H9 (cell line): ENCODE data around the gene CEP162. TPM values are rescaled to one million over a fixed set of nuclear protein-coding genes. Genes with fewer than 3 reads are reported as not detected.

Experiments
- DNase-seq: peaks from one replicate; pipeline ENCODE4 v3.0.0-alpha.2; 2017
- H2AFZ ChIP-seq: one replicate; pipeline ENCODE4 v1.6.1; 2013; ENCODE audit warnings: mild to moderate bottlenecking, low read length, control low read depth, moderate library complexity
- H2AK5ac ChIP-seq: 2 replicates; pipeline ENCODE4 v1.6.1; 2013; ENCODE audit warnings: low read length, control low read depth, mixed read lengths; ENCODE audit not compliant: insufficient read length
- H2BK120ac ChIP-seq: one replicate; pipeline ENCODE4 v1.6.1; 2013; ENCODE audit warnings: low read depth, mild to moderate bottlenecking, low read length, control low read depth, inconsistent platforms; ENCODE audit not compliant: poor library complexity, severe bottlenecking
- H2BK12ac ChIP-seq: 2 replicates; pipeline ENCODE4 v1.6.1; 2013; ENCODE audit warnings: low read length, control low read depth, mixed read lengths, low read depth; ENCODE audit not compliant: insufficient read length
- H2BK15ac ChIP-seq: 2 replicates; pipeline ENCODE4 v1.6.1; 2013; ENCODE audit warnings: low read depth, low read length, control low read depth
- H2BK20ac ChIP-seq: one replicate; pipeline ENCODE4 v1.6.1; 2013; ENCODE audit warnings: low read depth, mild to moderate bottlenecking, low read length, control low read depth, inconsistent platforms; ENCODE audit not compliant: poor library complexity, severe bottlenecking
- H2BK5ac ChIP-seq: 2 replicates; pipeline ENCODE4 v1.6.1; 2013; ENCODE audit warnings: low read length, control low read depth, mixed read lengths; ENCODE audit not compliant: insufficient read length
- H3K14ac ChIP-seq: 2 replicates; pipeline ENCODE4 v1.6.1; 2013; ENCODE audit warnings: low read length, control low read depth; ENCODE audit not compliant: insufficient read depth
- H3K18ac ChIP-seq: 2 replicates; pipeline ENCODE4 v1.6.1; 2013; ENCODE audit warnings: low read depth, mild to moderate bottlenecking, mixed read lengths, low read length, control low read depth; ENCODE audit not compliant: insufficient read length
- H3K23ac ChIP-seq: 2 replicates; pipeline ENCODE4 v1.6.1; 2013; ENCODE audit warnings: low read length, control low read depth, mixed read lengths, low read depth; ENCODE audit not compliant: insufficient read length
- H3K23me2 ChIP-seq: 2 replicates; pipeline ENCODE4 v1.6.1; 2013; ENCODE audit warnings: low read depth, mild to moderate bottlenecking, mixed read lengths, low read length, control low read depth; ENCODE audit not compliant: insufficient read length, poor library complexity, severe bottlenecking
- H3K27ac ChIP-seq: 2 replicates; pipeline ENCODE4 v1.5.1; 2013; ENCODE audit warnings: low read length, control low read depth, mixed read lengths, low read depth; ENCODE audit not compliant: insufficient read length
- H3K27me3 ChIP-seq: 2 replicates; pipeline ENCODE4 v1.6.1; 2013; ENCODE audit warnings: low read length, control low read depth, inconsistent platforms; ENCODE audit not compliant: insufficient read depth
- H3K4ac ChIP-seq: 2 replicates; pipeline ENCODE4 v1.6.1; 2013; ENCODE audit warnings: low read depth, mild to moderate bottlenecking, control low read depth, inconsistent platforms, low read length, moderate library complexity
- H3K4me1 ChIP-seq: 2 replicates; pipeline ENCODE4 v1.6.1; 2013; ENCODE audit warnings: low read length, control low read depth, inconsistent platforms; ENCODE audit not compliant: insufficient read depth
- H3K4me2 ChIP-seq: 2 replicates; pipeline ENCODE4 v1.6.1; 2013; ENCODE audit warnings: low read length, control low read depth, mixed read lengths; ENCODE audit not compliant: insufficient read length, insufficient read depth
- H3K56ac ChIP-seq: 2 replicates; pipeline ENCODE4 v1.6.1; 2013; ENCODE audit warnings: low read depth, mild to moderate bottlenecking, mixed read lengths, low read length, control low read depth; ENCODE audit not compliant: insufficient read length
- H3K79me1 ChIP-seq: 2 replicates; pipeline ENCODE4 v1.6.1; 2013; ENCODE audit warnings: low read depth, mild to moderate bottlenecking, moderate library complexity, low read length, control low read depth, inconsistent platforms; ENCODE audit not compliant: insufficient read depth, poor library complexity, severe bottlenecking
- H3K79me2 ChIP-seq: 2 replicates; pipeline ENCODE4 v1.6.1; 2013; ENCODE audit warnings: low read length, control low read depth, inconsistent platforms; ENCODE audit not compliant: insufficient read depth
- H3K9ac ChIP-seq: 2 replicates; pipeline ENCODE4 v1.6.1; 2013; ENCODE audit warnings: low read length, control low read depth, mixed read lengths; ENCODE audit not compliant: insufficient read length; ENCODE audit errors: extremely low read depth
- H3K9me3 ChIP-seq: one replicate; pipeline ENCODE4 v1.6.1; 2013; ENCODE audit warnings: low read depth, low read length, inconsistent platforms; ENCODE audit not compliant: control insufficient read depth
- H3T11ph ChIP-seq: one replicate; pipeline ENCODE4 v1.6.1; 2013; ENCODE audit warnings: mild to moderate bottlenecking, low read length, control low read depth, inconsistent platforms
- H4K20me1 ChIP-seq: one replicate; pipeline ENCODE4 v1.6.1; 2013; ENCODE audit not compliant: control insufficient read depth, insufficient read length, insufficient read depth
- H4K5ac ChIP-seq: 2 replicates; pipeline ENCODE4 v1.6.1; 2013; ENCODE audit warnings: low read depth, mild to moderate bottlenecking, mixed read lengths, low read length, control low read depth; ENCODE audit not compliant: insufficient read length
- H4K8ac ChIP-seq: replicated peaks from 2 replicates; pipeline ENCODE4 v1.6.1; 2013; ENCODE audit warnings: low read length, control low read depth, mixed read lengths, low read depth; ENCODE audit not compliant: insufficient read length
- H4K91ac ChIP-seq: 2 replicates; pipeline ENCODE4 v1.6.1; 2013; ENCODE audit warnings: low read depth, mild to moderate bottlenecking, moderate library complexity, mixed read lengths, low read length, control low read depth; ENCODE audit not compliant: insufficient read length
- H3K27ac Mint-ChIP-seq, 3 experiments: 2 replicates in 2 of 3; 3 replicates in 1 of 3; pipeline ENCODE4 v1.8.0; 2020 to 2021; ENCODE audit warnings: mixed read lengths in 3 of 3, mild to moderate bottlenecking in 1 of 3, moderate library complexity in 1 of 3
- H3K27me3 Mint-ChIP-seq: 2 replicates; pipeline ENCODE4 v1.8.0; 2021; ENCODE audit warnings: low read depth, mild to moderate bottlenecking, moderate library complexity, mixed read lengths
- H3K36me3 Mint-ChIP-seq, 3 experiments: 2 replicates in 2 of 3; 3 replicates in 1 of 3; pipeline ENCODE4 v1.8.0; 2020 to 2021; ENCODE audit warnings: low read depth in 3 of 3, mixed read lengths in 3 of 3; ENCODE audit not compliant: insufficient read depth in 1 of 3
- H3K4me1 Mint-ChIP-seq, 2 experiments: 2 replicates each; pipeline ENCODE4 v1.8.0; 2020; ENCODE audit warnings: mixed read lengths in 2 of 2
- H3K4me3 Mint-ChIP-seq, 2 experiments: 2 replicates in 1 of 2; 3 replicates in 1 of 2; pipeline ENCODE4 v1.8.0; 2020 to 2021; ENCODE audit warnings: mild to moderate bottlenecking in 2 of 2, mixed read lengths in 2 of 2, moderate library complexity in 1 of 2
- H3K9me3 Mint-ChIP-seq, 2 experiments: 2 replicates in 1 of 2; 3 replicates in 1 of 2; pipeline ENCODE4 v1.8.0; 2020; ENCODE audit warnings: mild to moderate bottlenecking in 2 of 2, mixed read lengths in 2 of 2, moderate library complexity in 1 of 2
- CTCF ChIP-seq: fragments of 200-600 bp; sonication (generic); conservative IDR thresholded peaks from 3 replicates; pipeline ENCODE4 v1.8.0; 2021; ENCODE audit warnings: antibody characterized with exemption, mild to moderate bottlenecking
- whole genome bisulfite sequencing: extraction: QIAGEN DNeasy Blood & Tissue Kit; methylation state at CpG from one replicate; pipeline ENCODE4 v1.1.7; 2013; ENCODE audit warnings: missing lambda C conversion rate, low lambda C conversion rate, mixed read lengths; ENCODE audit not compliant: insufficient read length; ENCODE audit errors: extremely low coverage; 5-methylcytosine and 5-hydroxymethylcytosine counted together
- total RNA-seq: library from RNA; stranded (reverse); gene quantifications from 2 replicates; pipeline ENCODE4 v1.2.1, GENCODE V29; 2021

CEP162 gene
- total RNA-seq, 1 experiment from 2014 or later: 11.5 TPM

- Mint-ChIP-seq H3K4me1 (peaks cover 0 to 3% of the 10 kb centered on the region in 2 experiments; a peak in 1 of 4 replicates), H3K9me3 (no peaks in the 10 kb centered on the region), H3K36me3 (no peaks in the 10 kb centered on the region), H3K4me3 (no peak overlapping the region), H3K27ac (no peak overlapping the region), H3K27me3 (no peaks in the 10 kb centered on the region; the same call in 1 of the 2 replicates)
- Histone ChIP-seq H2BK120ac (no peak overlapping the region), H3T11ph (no peak overlapping the region), H2AFZ (no peak overlapping the region), H4K91ac (no peak overlapping the region), H3K23ac (no peak overlapping the region), H4K8ac (no peak overlapping the region), H3K79me1 (no peaks in the 10 kb centered on the region), H3K4me1 (no peaks in the 10 kb centered on the region), H2BK12ac (no peak overlapping the region), H3K23me2 (no peaks in the 10 kb centered on the region), H2BK15ac (no peak overlapping the region), H3K4me2 (no peak overlapping the region), H3K79me2 (no peaks in the 10 kb centered on the region), H2AK5ac (no peak overlapping the region), H3K18ac (no peak overlapping the region), H3K14ac (no peak overlapping the region), H2BK5ac (no peak overlapping the region), H4K20me1 (no peaks in the 10 kb centered on the region), H3K27ac (no peak overlapping the region), H3K4ac (no peak overlapping the region), H4K5ac (no peak overlapping the region), H3K9ac (no peak overlapping the region), H3K9me3 (no peaks in the 10 kb centered on the region), H3K56ac (no peak overlapping the region), H3K27me3 (no peaks in the 10 kb centered on the region; the same call in 1 of the 2 replicates), H2BK20ac (no peak overlapping the region)
- DNase-seq: no peak
- TF ChIP-seq CTCF: no peak
- no CpG with 5 or more reads among the region's 4 CpGs for WGBS
These were observed 24.6 kb upstream of the CEP162 start for GRCh38 chr6:84251891-84252539.
